ENCODE measurements around the gene SNX2. TPM values are rescaled to one million over a fixed set of nuclear protein-coding genes. Genes with fewer than 3 reads are reported as not detected.
A peak's percentile ranks its signal among the peaks of the same experiment; 100 is the strongest.

Gene SNX2
- total RNA-seq, 1 donor from 2014 or later: 53.2 TPM

- no peak overlapping the region for H3K27ac Mint-ChIP-seq (ENCODE audit: unreplicated experiment)
- H3K36me3 Mint-ChIP-seq (ENCODE audit: unreplicated experiment): peaks cover 6% of the 10 kb centered on the region
- no peak for DNase-seq (ENCODE audit: extremely low spot score, unreplicated experiment)
- H3K4me1 Mint-ChIP-seq (ENCODE audit: unreplicated experiment): no peaks in the 10 kb centered on the region
- peaks cover 6% of the 10 kb centered on the region for H3K9me3 Mint-ChIP-seq (ENCODE audit: unreplicated experiment)
- no peak overlapping the region for H3K4me3 Mint-ChIP-seq (ENCODE audit: unreplicated experiment)
- TF ChIP-seq, protein P1, sequence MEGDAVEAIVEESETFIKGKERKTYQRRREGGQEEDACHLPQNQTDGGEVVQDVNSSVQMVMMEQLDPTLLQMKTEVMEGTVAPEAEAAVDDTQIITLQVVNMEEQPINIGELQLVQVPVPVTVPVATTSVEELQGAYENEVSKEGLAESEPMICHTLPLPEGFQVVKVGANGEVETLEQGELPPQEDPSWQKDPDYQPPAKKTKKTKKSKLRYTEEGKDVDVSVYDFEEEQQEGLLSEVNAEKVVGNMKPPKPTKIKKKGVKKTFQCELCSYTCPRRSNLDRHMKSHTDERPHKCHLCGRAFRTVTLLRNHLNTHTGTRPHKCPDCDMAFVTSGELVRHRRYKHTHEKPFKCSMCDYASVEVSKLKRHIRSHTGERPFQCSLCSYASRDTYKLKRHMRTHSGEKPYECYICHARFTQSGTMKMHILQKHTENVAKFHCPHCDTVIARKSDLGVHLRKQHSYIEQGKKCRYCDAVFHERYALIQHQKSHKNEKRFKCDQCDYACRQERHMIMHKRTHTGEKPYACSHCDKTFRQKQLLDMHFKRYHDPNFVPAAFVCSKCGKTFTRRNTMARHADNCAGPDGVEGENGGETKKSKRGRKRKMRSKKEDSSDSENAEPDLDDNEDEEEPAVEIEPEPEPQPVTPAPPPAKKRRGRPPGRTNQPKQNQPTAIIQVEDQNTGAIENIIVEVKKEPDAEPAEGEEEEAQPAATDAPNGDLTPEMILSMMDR (IDR thresholded peaks at IDR 0.05): no peak
- H3K27me3 Mint-ChIP-seq (ENCODE audit: unreplicated experiment): no peaks in the 10 kb centered on the region
Measured at GRCh38 chr5:122836947-122837346, 62.1 kb downstream of the SNX2 start.

GRCh38 chr5:122839731-122840130 lies 64.9 kb downstream of the SNX2 start:
- no peak for DNase-seq (ENCODE audit: extremely low spot score, unreplicated experiment)
- Mint-ChIP-seq H3K27ac (ENCODE audit: unreplicated experiment) (no peak overlapping the region), H3K27me3 (ENCODE audit: unreplicated experiment) (no peaks in the 10 kb centered on the region), H3K9me3 (ENCODE audit: unreplicated experiment) (peaks cover 6% of the 10 kb centered on the region), H3K4me3 (ENCODE audit: unreplicated experiment) (no peak overlapping the region), H3K36me3 (ENCODE audit: unreplicated experiment) (peaks cover 4% of the 10 kb centered on the region), H3K4me1 (ENCODE audit: unreplicated experiment) (peaks cover 7% of the 10 kb centered on the region)
- TF ChIP-seq, protein P1 (IDR thresholded peaks at IDR 0.05): no peak

DNA sequence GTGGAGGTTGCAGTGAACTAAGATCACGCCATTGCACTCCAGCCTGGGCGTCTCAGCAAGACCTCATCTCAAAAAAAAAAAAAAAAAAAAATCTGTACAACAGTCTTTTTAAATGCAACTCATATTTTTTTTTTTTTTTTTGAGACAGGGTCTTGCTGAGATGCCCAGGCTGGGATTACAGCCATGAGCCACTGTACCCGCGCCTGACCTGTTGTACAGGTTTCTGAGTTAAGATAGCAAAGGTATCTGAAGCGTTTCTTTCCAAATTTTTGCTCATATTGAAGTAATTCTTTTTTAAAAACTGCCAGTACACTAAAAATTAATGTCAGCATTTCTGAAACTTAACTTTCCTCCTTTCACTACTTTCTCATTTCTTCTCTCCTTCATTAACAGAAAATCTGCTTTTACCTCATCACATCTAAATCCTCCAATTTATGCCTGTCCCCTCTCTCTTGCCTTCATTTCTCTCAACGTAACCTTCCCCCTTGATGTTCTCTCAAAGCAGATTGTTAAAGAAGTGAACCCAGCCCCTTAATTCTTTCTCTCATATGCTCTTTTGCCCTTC lies 67.2 kb downstream of the SNX2 start:
- no peak overlapping the region for H3K27ac Mint-ChIP-seq (ENCODE audit: unreplicated experiment)
- H3K4me1 Mint-ChIP-seq (ENCODE audit: unreplicated experiment): peaks cover 22% of the 10 kb centered on the region
- no peak overlapping the region for H3K4me3 Mint-ChIP-seq (ENCODE audit: unreplicated experiment)
- H3K36me3 Mint-ChIP-seq (ENCODE audit: unreplicated experiment): peaks cover 4% of the 10 kb centered on the region
- peaks cover 6% of the 10 kb centered on the region for H3K9me3 Mint-ChIP-seq (ENCODE audit: unreplicated experiment)
- no peaks in the 10 kb centered on the region for H3K27me3 Mint-ChIP-seq (ENCODE audit: unreplicated experiment)
- TF ChIP-seq, protein P1 (IDR thresholded peaks at IDR 0.05): no peak
- no peak for DNase-seq (ENCODE audit: extremely low spot score, unreplicated experiment)

- Mint-ChIP-seq H3K4me1 (ENCODE audit: unreplicated experiment) (peaks cover 27% of the 10 kb centered on the region), H3K9me3 (ENCODE audit: unreplicated experiment) (peaks cover 6% of the 10 kb centered on the region), H3K27me3 (ENCODE audit: unreplicated experiment) (no peaks in the 10 kb centered on the region), H3K4me3 (ENCODE audit: unreplicated experiment) (peak overlapping the region; percentile 82), H3K27ac (ENCODE audit: unreplicated experiment) (peak overlapping the region; percentile 85), H3K36me3 (ENCODE audit: unreplicated experiment) (peaks cover 4% of the 10 kb centered on the region)
- TF ChIP-seq, protein P1 (IDR thresholded peaks at IDR 0.05): no peak
- no peak for DNase-seq (ENCODE audit: extremely low spot score, unreplicated experiment)
Measured at GRCh38 chr5:122844136-122844909, 69.4 kb downstream of the SNX2 start.

DNA sequence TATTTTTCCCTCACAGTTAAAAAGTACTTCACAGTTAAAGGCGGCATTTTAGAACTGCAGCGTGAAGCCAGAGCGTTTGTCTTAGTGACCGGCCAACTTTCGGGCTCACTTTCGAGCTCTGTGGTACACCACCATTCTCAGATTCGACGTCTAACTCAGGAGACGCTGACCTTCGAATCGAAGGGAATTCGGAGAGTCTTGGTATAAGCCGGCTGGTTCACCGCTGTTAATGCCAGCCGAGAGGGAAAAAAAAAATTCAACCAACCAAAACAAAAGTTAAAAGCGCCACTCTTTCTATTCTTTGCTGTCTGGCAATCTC lies 70.0 kb downstream of the SNX2 start:
- Mint-ChIP-seq H3K27me3 (ENCODE audit: unreplicated experiment) (no peaks in the 10 kb centered on the region), H3K27ac (ENCODE audit: unreplicated experiment) (peak overlapping the region; percentile 85), H3K4me3 (ENCODE audit: unreplicated experiment) (peak overlapping the region; percentile 82), H3K4me1 (ENCODE audit: unreplicated experiment) (peaks cover 28% of the 10 kb centered on the region), H3K9me3 (ENCODE audit: unreplicated experiment) (peaks cover 6% of the 10 kb centered on the region), H3K36me3 (ENCODE audit: unreplicated experiment) (peaks cover 4% of the 10 kb centered on the region)
- TF ChIP-seq, protein P1 (IDR thresholded peaks at IDR 0.05): no peak
- DNase-seq (ENCODE audit: extremely low spot score, unreplicated experiment): no peak

Data from osteocyte (in vitro differentiated cells).